WERI-Rb-1 (cell line): Measurements from ENCODE around the gene PITPNM2.

ENCODE experiments used
- DNase-seq: peaks from one replicate; pipeline ENCODE4 v3.0.0-alpha.2; 2020
- H3K27ac ChIP-seq: fragments of 250-450 bp; sonication (Bioruptor Pico); 2 replicates; pipeline ENCODE4 v1.5.1; 2020; ENCODE audit warnings: mild to moderate bottlenecking, moderate library complexity
- H3K27me3 ChIP-seq: fragments of 250-450 bp; sonication (Bioruptor Pico); 2 replicates; pipeline ENCODE4 v1.5.1; 2021; ENCODE audit warnings: mild to moderate bottlenecking, low read depth, moderate library complexity; ENCODE audit not compliant: insufficient read depth, severe bottlenecking
- H3K36me3 ChIP-seq: fragments of 250-450 bp; sonication (Bioruptor Pico); 2 replicates; pipeline ENCODE4 v1.5.1; 2020; ENCODE audit warnings: mild to moderate bottlenecking, moderate library complexity
- H3K4me3 ChIP-seq: 2 replicates; pipeline ENCODE4 v1.5.1; 2011; ENCODE audit warnings: low read depth, mild to moderate bottlenecking, control low read depth, low read length
- H3K9me3 ChIP-seq: fragments of 250-450 bp; sonication (Bioruptor Pico); 2 replicates; pipeline ENCODE4 v1.5.1; 2021; ENCODE audit warnings: mild to moderate bottlenecking, moderate library complexity; ENCODE audit not compliant: severe bottlenecking
- CTCF ChIP-seq: IDR thresholded peaks from 2 replicates; pipeline ENCODE4 v1.5.1; 2011; ENCODE audit warnings: low read depth, mild to moderate bottlenecking, control low read depth, inconsistent platforms, low read length

Gene PITPNM2

GRCh38 chr12:123135688-123136087 lies 15.2 kb downstream of the PITPNM2 start:
- H3K36me3 ChIP-seq: no peaks in the 10 kb centered on the region; the same call in 1 of the 2 replicates

GRCh38 chr12:123134826-123135225 lies 16.1 kb downstream of the PITPNM2 start:
- Histone ChIP-seq H3K4me3 (no peak overlapping the region), H3K27ac (no peak overlapping the region), H3K36me3 (no peaks in the 10 kb centered on the region; the same call in 1 of the 2 replicates), H3K27me3 (no peaks in the 10 kb centered on the region), H3K9me3 (no peaks in the 10 kb centered on the region)
- TF ChIP-seq CTCF: no peak
- no peak for DNase-seq

More at GRCh38 chr12:123135688-123136087, 15.2 kb downstream of the PITPNM2 start:
- no peaks in the 10 kb centered on the region for H3K27me3 ChIP-seq
- H3K9me3 ChIP-seq: no peaks in the 10 kb centered on the region
- DNase-seq: no peak
- no peak overlapping the region for H3K4me3 ChIP-seq
- TF ChIP-seq CTCF: no peak
- no peak overlapping the region for H3K27ac ChIP-seq

- no peak for DNase-seq
- Histone ChIP-seq H3K27me3 (no peaks in the 10 kb centered on the region), H3K36me3 (no peaks in the 10 kb centered on the region; the same call in 1 of the 2 replicates), H3K9me3 (no peaks in the 10 kb centered on the region), H3K4me3 (no peak overlapping the region), H3K27ac (no peak overlapping the region)
- TF ChIP-seq CTCF: no peak
These were observed 16.6 kb downstream of the PITPNM2 start for GRCh38 chr12:123134271-123134671.

GRCh38 chr12:123133701-123134100 lies 17.2 kb downstream of the PITPNM2 start:
- no peak for DNase-seq
- TF ChIP-seq CTCF: no peak
- Histone ChIP-seq H3K9me3 (no peaks in the 10 kb centered on the region), H3K27ac (no peak overlapping the region), H3K36me3 (no peaks in the 10 kb centered on the region; the same call in 1 of the 2 replicates), H3K4me3 (no peak overlapping the region), H3K27me3 (no peaks in the 10 kb centered on the region)

- no peaks in the 10 kb centered on the region for H3K9me3 ChIP-seq
- no peak for DNase-seq
- no peak for TF ChIP-seq CTCF
These were observed 17.8 kb downstream of the PITPNM2 start for GRCh38 chr12:123132951-123133619.

More at GRCh38 chr12:123132951-123133619, 17.8 kb downstream of the PITPNM2 start:
- no peak overlapping the region for H3K27ac ChIP-seq
- no peaks in the 10 kb centered on the region; the same call in 1 of the 2 replicates for H3K36me3 ChIP-seq
- no peak overlapping the region for H3K4me3 ChIP-seq
- no peaks in the 10 kb centered on the region for H3K27me3 ChIP-seq
